HG02870 (cell line): ENCODE results near the gene CCNF.

Source experiments
- ATAC-seq: cut with Tn5 transposase; IDR thresholded peaks from one replicate; pipeline ENCODE4 v1.9.1; 2021; ENCODE audit warnings: mild to moderate bottlenecking, moderate library complexity; ENCODE audit not compliant: unreplicated experiment

The CCNF gene

GRCh38 chr16:2499890-2500429 is 70.7 kb downstream of the CCNF start:
- ATAC-seq: no peak

- ATAC-seq: no peak
Observed at GRCh38 chr16:2500430-2500917, 71.2 kb downstream of the CCNF start.

GRCh38 chr16:2500918-2501750 is 71.9 kb downstream of the CCNF start:
- peak; percentile 53 for ATAC-seq

- no peak for ATAC-seq
Observed at GRCh38 chr16:2501946-2502895, 73.0 kb downstream of the CCNF start.

- no peak for ATAC-seq
Observed at GRCh38 chr16:2505695-2506094, 76.4 kb downstream of the CCNF start.

GRCh38 chr16:2507052-2507659 is 77.9 kb downstream of the CCNF start:
- ATAC-seq: no peak

GRCh38 chr16:2507665-2508064 is 78.4 kb downstream of the CCNF start:
- no peak for ATAC-seq
